GM12872 (cell line): ENCODE measurements around the gene IQGAP1.

Experiments
- CTCF ChIP-seq: IDR thresholded peaks from 3 replicates; pipeline ENCODE4 v1.5.1; 2011; ENCODE audit warnings: low read depth, mild to moderate bottlenecking, low read length, moderate library complexity; ENCODE audit not compliant: insufficient read depth

The IQGAP1 gene

DNA sequence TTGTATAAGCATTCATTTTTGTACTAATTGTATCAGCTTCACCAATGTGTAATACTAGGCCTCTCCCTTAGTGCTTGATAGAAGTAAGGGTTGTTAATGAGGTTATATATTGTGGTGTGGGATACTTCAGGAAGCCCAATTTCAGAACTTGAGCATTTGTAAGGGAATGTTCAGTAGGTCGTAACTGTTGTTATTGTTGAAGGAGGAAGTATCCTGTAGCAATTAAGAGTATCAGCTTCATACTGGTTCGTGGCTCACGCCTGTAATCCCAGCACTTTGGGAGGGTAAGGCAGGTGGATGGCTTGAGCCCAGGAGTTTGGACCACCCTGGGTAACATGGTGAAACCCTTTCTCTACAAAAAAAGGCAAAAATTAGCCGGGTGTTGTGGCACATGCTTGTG, 30.6 kb downstream of the IQGAP1 start:
- no peak for TF ChIP-seq CTCF

DNA sequence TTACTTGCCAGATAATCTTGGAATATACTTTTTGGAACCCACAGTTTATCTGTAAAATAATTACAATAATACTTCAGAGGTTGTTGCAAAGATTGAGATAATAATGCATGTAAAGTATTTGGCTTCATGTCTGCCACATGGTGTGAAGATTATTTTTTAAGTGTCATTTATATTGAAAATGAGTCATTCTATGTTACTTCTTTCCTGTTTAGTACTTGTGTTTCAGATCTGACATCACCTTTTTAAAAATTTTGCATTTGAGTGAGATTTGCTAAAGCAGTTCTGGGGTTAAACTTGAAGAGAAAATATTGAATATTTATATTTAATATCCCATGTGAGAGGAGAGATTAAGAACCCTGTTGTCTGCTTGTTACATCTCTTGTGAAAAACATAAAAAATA, 31.2 kb downstream of the IQGAP1 start:
- no peak for TF ChIP-seq CTCF

DNA sequence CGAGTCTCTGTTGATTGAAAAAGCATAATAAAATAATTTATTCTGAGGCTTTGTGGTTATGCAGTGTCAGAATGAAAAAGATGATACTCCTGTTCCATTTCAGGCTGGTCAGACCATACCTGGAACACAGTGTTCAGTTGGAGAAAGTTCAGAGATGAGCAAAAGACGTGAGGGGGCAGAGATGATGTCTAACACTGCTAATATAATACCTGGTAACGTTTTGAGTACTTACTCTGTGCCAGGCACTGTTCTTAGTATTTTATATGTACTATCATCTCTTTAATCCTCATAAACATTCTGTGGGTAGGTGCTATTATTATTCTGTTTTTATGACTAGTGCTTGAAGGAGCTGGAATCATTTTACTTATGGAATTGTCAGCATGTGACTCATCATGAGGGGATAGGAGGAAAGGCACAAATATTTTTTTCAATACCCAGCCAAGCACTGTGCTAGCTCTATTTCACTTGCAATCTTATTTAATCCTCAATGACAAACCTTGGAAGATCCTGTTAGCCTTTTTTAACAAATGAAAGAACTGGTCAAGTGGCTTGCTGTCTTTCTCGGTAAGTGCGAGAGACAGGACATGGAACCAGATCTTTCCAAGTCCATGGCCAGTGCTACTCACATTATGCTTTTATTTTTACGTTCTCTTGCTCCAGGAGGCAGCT, 31.8 kb downstream of the IQGAP1 start:
- no peak for TF ChIP-seq CTCF

GRCh38 chr15:90420451-90420850, 32.4 kb downstream of the IQGAP1 start:
- TF ChIP-seq CTCF = no peak

DNA sequence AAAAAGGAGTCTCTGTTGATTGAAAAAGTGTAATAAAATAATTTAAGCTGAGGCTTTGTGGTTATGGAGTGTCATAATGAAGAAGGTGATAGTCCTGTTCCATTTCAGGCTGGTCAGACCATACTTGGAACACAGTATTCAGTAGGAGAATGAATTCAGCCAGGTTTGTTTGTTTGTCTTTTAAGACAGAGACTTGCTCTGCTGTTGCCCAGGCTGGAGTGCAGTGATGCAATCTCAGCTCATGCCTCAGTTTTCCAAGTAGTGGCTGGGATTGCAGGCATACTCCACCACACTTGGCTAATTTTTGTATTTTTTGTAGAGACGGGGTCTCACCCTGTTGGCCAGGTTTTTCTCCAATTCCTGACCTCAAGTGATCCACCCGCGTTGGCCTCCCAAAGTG, 33.5 kb downstream of the IQGAP1 start:
- TF ChIP-seq CTCF = no peak

DNA sequence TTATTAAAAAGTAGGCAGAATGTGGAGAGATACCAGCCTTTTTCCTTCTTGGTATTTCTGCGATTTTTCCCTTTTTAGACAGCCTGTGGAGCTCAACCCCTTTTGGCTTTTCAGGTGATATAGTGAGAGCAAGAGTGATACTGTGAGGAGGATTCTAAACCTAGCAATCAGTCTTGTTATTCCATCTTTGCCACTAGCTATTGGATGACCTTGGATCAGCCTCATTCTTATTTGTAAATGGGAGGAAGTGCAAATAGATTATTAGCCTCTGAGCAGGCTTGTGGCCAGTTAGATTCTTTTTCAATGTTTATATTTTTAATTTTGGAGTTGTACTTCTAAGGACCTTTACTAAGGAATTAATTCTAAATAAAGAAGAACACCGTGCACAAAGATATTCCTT, 34.0 kb downstream of the IQGAP1 start:
- no peak for TF ChIP-seq CTCF

DNA sequence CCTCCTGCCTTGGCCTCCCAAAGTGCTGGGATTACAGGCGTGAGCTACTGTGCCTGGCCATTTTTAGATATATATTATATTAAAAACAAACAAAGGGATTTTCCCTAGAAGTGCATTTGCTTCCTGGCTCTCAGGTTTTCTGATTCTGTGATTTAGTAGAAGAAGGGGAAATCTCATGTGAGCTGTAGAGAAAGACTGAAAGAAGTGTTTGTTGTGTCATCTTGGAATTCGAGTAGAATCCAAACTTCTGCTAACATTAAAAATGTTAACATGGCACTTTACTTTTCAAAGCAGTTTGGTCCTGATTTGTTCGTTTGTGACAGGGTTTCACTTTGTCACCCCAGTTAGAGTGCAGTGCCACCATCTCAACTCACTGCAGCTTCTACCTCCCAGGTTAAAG, 34.9 kb downstream of the IQGAP1 start:
- no peak for TF ChIP-seq CTCF
